ENCODE results near the gene GLIPR1L1.
A peak's percentile ranks its signal among the peaks of the same experiment; 100 is the strongest.

GLIPR1L1 gene

GRCh38 chr12:75354011-75354410 is 19.5 kb downstream of the GLIPR1L1 start:
- no peak for DNase-seq

- no peak for DNase-seq
Observed at GRCh38 chr12:75360920-75361319, 26.4 kb downstream of the GLIPR1L1 start.

- no peak for DNase-seq
Observed at GRCh38 chr12:75361408-75361807, 26.9 kb downstream of the GLIPR1L1 start.

GRCh38 chr12:75364919-75365318 is 30.4 kb downstream of the GLIPR1L1 start:
- peak; percentile 24 for DNase-seq

GRCh38 chr12:75366629-75367028 is 32.2 kb downstream of the GLIPR1L1 start:
- DNase-seq = peak; percentile 10

GRCh38 chr12:75374971-75375370 is 40.5 kb downstream of the GLIPR1L1 start:
- no peak for DNase-seq

GRCh38 chr12:75378354-75378753 is 43.9 kb downstream of the GLIPR1L1 start:
- DNase-seq = peak; percentile 11

GRCh38 chr12:75389061-75389460 is 54.6 kb downstream of the GLIPR1L1 start:
- peak; percentile 76 for DNase-seq

- DNase-seq = no peak
Observed at GRCh38 chr12:75389706-75390105, 55.2 kb downstream of the GLIPR1L1 start.

- DNase-seq = no peak
Observed at GRCh38 chr12:75390156-75390898, 55.9 kb downstream of the GLIPR1L1 start.

GRCh38 chr12:75390899-75391538 is 56.5 kb downstream of the GLIPR1L1 start, which contains the start of gene GLIPR1L2:
Gene GLIPR1L2, plus strand, starts transcription at chr12:75391089. Its CDS starts 28 bp downstream, at chr12:75391117.
- DNase-seq = no peak

GRCh38 chr12:75404231-75404630 is 69.8 kb downstream of the GLIPR1L1 start:
- DNase-seq = no peak

- DNase-seq = no peak
Observed at GRCh38 chr12:75407683-75408082, 73.2 kb downstream of the GLIPR1L1 start.

- no peak for DNase-seq
Observed at GRCh38 chr12:75409830-75410229, 75.4 kb downstream of the GLIPR1L1 start.

GRCh38 chr12:75414671-75415070 is 80.2 kb downstream of the GLIPR1L1 start:
- DNase-seq = no peak

- no peak for DNase-seq
Observed at GRCh38 chr12:75419841-75420240, 85.4 kb downstream of the GLIPR1L1 start.
